Mucosa of rectum (tissue), 2 donors: ENCODE results near the gene INTS12.
A peak's percentile ranks its signal among the peaks of the same experiment; 100 is the strongest.

Source experiments
- H3K27ac ChIP-seq, 2 donors: one replicate each; pipeline ENCODE4 v1.7.0; 2013; ENCODE audit warnings: inconsistent platforms in 2 of 2, low read depth in 2 of 2, low read length in 2 of 2
- H3K27me3 ChIP-seq, 2 donors: one replicate each; pipeline ENCODE4 v1.7.0; 2013; ENCODE audit warnings: low read length in 2 of 2; ENCODE audit not compliant: control insufficient read depth in 2 of 2, insufficient read depth in 2 of 2
- H3K36me3 ChIP-seq, 2 donors: one replicate each; pipeline ENCODE4 v1.7.0; 2013; ENCODE audit warnings: low read length in 2 of 2; ENCODE audit not compliant: control insufficient read depth in 2 of 2, insufficient read depth in 2 of 2
- H3K4me1 ChIP-seq, 2 donors: one replicate each; pipeline ENCODE4 v1.7.0; 2013; ENCODE audit warnings: low read length in 2 of 2, mild to moderate bottlenecking in 1 of 2; ENCODE audit not compliant: control insufficient read depth in 2 of 2, insufficient read depth in 2 of 2
- H3K4me3 ChIP-seq, 2 donors: one replicate each; pipeline ENCODE4 v1.7.0; 2013; ENCODE audit warnings: low read length in 2 of 2
- H3K9ac ChIP-seq, 2 donors: one replicate each; pipeline ENCODE4 v1.7.0; 2013; ENCODE audit warnings: low read length in 2 of 2, low read depth in 1 of 2, mild to moderate bottlenecking in 1 of 2
- H3K9me3 ChIP-seq, 2 donors: one replicate each; pipeline ENCODE4 v1.7.0; 2013; ENCODE audit warnings: low read length in 2 of 2; ENCODE audit not compliant: control insufficient read depth in 2 of 2
- donor health status: healthy.
- donor health status: Normal muscosa, but diverticular disease.

The INTS12 gene

DNA sequence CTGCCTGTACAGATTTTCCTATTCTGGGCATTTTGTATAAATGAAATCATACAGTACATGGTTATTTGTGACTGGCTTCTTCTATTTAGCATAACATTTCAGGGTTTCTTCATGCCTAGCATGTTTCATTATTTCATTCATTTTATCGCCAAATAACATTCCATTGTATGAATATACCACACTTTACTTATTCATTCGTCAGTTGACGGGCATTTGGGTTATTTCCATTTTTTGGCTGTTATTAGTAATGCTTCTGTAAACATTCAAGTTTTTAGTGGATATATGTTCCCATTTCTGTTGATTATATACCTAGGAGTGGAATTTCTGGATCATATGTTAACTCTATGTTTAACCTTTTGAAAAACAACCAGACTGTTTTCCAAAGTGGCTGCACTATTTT lies 47.5 kb downstream of the INTS12 start:
- Histone ChIP-seq H3K27ac (no peak overlapping the region), H3K4me1 (no peaks in the 10 kb centered on the region), H3K27me3 (no peaks in the 10 kb centered on the region), H3K36me3 (peaks cover 3 to 5% of the 10 kb centered on the region in 2 donors), H3K4me3 (no peak overlapping the region), H3K9me3 (no peaks in the 10 kb centered on the region), H3K9ac (no peak overlapping the region)

DNA sequence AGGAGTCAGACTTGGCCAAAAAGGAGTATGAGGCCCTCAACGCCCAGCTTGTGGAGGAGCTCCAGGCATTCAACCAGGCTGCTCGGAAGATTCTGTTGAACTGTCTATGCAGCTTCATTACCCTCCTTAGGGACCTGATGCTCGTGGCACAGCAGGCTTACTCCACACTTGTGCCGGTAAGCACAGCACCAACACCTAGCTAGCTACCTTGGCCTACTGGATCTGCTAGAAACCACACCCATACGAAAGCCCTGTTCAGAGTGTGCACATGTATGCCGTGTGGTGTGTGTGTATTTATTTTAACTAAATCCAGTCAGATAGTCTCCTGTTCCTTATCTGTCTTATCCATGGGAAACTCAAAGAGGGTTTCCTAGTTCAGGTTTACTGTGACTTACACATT lies 49.3 kb downstream of the INTS12 start:
- no peaks in the 10 kb centered on the region for H3K9me3 ChIP-seq
- H3K27me3 ChIP-seq, result no peaks in the 10 kb centered on the region
- H3K4me1 ChIP-seq, result no peaks in the 10 kb centered on the region
- H3K9ac ChIP-seq, result no peak overlapping the region
- no peak overlapping the region for H3K27ac ChIP-seq
- H3K36me3 ChIP-seq, result peaks cover 0 to 5% of the 10 kb centered on the region in 2 donors
- H3K4me3 ChIP-seq, result no peak overlapping the region

DNA sequence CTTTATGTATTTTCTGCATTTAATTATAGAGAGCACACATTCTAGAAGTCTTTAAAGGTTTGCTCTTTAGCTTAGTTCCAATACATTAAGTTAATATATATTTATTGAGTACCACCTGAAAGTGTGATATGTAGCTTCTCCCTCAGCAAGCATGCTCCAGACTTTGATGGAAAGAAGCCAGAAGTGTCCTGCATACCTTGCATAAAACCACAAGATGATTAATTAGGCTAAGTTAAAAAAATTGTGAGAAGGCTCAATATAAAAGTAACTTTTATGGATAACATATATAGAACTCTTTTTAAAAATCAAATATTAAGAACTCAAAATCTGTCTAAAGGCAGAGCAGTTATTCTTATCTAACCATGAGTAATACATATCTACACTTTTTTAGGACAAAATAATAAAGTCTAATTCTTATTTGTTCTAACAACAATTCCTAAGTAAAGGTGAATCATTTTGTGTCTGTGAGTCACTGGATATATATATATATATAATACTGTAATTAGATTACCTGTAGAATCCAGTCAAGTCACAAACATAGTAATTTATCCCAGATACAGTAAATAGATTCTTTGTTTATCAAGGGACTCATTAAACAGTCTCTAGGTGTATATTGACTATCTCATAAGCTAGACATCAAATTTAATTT lies 51.2 kb downstream of the INTS12 start:
- Histone ChIP-seq H3K9me3 (no peaks in the 10 kb centered on the region), H3K4me1 (no peaks in the 10 kb centered on the region), H3K36me3 (peaks cover 0 to 5% of the 10 kb centered on the region in 2 donors), H3K27me3 (no peaks in the 10 kb centered on the region), H3K9ac (no peak overlapping the region), H3K4me3 (no peak overlapping the region), H3K27ac (no peak overlapping the region)

DNA sequence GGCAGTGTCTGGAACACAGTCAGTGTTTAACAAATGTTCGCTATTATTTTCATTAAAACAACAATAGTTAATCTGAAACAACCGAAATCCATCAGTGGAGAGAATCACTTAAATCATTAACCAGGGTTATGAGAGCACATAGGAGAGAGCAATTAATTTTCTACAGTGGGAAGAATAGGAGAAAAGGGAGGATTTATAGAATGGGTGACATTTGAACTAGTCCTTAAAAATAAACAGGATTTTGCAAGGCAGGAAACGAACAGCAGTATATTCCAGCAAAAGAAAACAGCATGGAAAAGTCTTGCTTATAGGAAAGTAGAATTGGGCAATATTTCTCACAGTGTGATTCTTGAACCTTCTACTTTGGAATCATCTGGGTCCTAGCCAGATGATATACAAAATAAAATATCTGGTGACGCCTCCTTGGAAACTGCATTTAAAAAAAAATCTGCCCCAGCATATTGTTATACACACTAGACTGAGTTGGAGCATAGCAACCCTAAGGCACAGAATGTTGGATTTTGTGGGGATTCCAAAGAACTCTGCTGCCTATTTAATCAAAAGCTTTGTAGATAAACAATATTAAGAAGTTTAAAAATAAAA lies 56.1 kb downstream of the INTS12 start:
- Histone ChIP-seq H3K36me3 (no peaks in the 10 kb centered on the region), H3K4me1 (no peaks in the 10 kb centered on the region), H3K9me3 (no peaks in the 10 kb centered on the region), H3K9ac (no peak overlapping the region), H3K27me3 (no peaks in the 10 kb centered on the region), H3K27ac (no peak overlapping the region), H3K4me3 (no peak overlapping the region)

DNA sequence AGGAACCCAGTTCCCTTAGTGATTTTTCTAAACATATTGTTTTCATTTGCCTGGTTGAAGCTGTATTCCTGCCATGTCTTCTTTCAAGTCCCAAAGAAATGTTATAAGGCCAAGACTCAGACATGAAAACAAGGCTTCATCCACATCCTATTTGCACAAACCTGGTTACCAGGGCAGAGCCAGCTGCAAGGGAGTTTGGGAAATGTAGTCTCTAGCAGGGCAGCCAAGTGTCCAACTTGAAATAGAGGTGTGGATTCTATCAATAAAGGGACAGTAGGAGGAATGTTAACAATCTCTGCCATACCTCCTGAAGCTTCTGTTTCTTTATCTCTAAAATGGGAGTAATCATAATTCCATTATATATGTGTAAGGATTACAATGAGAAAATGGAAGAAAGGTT lies 56.6 kb downstream of the INTS12 start:
- H3K9ac ChIP-seq, result no peak overlapping the region
- no peak overlapping the region for H3K27ac ChIP-seq
- no peaks in the 10 kb centered on the region for H3K36me3 ChIP-seq
- H3K4me3 ChIP-seq, result no peak overlapping the region
- no peaks in the 10 kb centered on the region for H3K27me3 ChIP-seq
- no peaks in the 10 kb centered on the region for H3K4me1 ChIP-seq
- H3K9me3 ChIP-seq, result no peaks in the 10 kb centered on the region

DNA sequence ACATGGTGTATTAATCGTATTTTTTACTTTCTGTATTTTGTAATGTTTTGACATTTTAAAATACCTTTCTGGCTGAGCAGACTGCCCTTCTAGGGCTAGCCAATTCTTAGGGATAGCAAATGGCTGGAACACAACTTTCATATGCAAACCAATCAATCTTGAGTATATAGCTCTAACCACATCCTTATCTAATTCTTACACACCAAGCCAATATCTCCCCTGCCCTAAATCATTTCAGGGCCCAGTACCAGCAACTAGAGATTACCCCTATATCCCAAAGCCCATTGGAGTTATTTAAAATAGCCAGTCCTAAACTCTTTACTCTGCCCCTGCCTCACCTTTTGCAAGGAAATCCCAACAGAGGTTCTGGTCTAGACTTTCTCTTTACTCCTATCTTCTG lies 58.3 kb downstream of the INTS12 start:
- H3K9me3 ChIP-seq, result no peaks in the 10 kb centered on the region
- no peaks in the 10 kb centered on the region for H3K4me1 ChIP-seq
- no peak overlapping the region for H3K27ac ChIP-seq
- H3K9ac ChIP-seq, result no peak overlapping the region
- no peak overlapping the region for H3K4me3 ChIP-seq
- H3K36me3 ChIP-seq, result no peaks in the 10 kb centered on the region
- H3K27me3 ChIP-seq, result no peaks in the 10 kb centered on the region

DNA sequence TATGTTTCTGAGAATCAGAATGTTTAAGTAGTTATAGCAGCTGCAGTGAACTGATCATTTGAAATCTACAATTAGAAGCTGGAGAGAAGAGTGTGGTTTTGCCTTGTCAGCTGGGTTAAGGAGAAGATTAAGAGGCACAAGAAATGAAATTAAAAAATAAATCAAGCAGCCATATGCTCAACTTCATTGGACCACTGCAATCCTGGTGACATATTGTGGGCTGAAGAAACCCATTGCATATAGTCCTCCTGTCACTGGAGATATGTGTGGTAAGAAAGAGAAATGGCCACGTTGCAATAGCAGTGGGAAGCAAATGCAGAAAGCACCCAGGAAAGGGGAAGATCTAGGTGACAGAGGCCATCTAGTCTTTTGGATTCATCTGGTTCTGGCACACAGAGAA lies 63.0 kb downstream of the INTS12 start:
- H3K27me3 ChIP-seq, result no peaks in the 10 kb centered on the region
- H3K36me3 ChIP-seq, result no peaks in the 10 kb centered on the region
- H3K9ac ChIP-seq, result no peak overlapping the region
- H3K4me3 ChIP-seq, result no peak overlapping the region
- H3K9me3 ChIP-seq, result no peaks in the 10 kb centered on the region
- no peaks in the 10 kb centered on the region for H3K4me1 ChIP-seq
- no peak overlapping the region for H3K27ac ChIP-seq

DNA sequence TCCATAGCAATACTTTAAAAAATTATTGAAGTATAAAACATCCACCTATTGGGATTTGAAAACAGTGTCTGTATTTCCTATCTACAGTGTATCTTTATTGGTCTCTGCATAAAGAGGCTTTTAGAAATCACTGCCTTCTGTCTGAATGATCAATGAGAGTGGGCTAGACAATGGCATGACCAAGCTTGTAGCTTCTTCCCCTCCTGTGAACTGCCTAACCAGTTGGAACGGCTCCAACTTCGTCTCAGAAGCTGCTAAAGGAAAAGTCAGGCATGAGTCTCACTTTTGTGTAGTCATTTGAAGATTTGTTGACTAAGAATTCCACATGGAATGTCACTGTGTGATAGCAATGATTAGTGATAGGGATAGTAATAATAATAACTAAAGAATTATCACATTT lies 64.2 kb downstream of the INTS12 start:
- no peak overlapping the region for H3K27ac ChIP-seq
- H3K27me3 ChIP-seq, result no peaks in the 10 kb centered on the region
- H3K4me3 ChIP-seq, result no peak overlapping the region
- no peaks in the 10 kb centered on the region for H3K36me3 ChIP-seq
- H3K4me1 ChIP-seq, result no peaks in the 10 kb centered on the region
- no peaks in the 10 kb centered on the region for H3K9me3 ChIP-seq
- H3K9ac ChIP-seq, result no peak overlapping the region

DNA sequence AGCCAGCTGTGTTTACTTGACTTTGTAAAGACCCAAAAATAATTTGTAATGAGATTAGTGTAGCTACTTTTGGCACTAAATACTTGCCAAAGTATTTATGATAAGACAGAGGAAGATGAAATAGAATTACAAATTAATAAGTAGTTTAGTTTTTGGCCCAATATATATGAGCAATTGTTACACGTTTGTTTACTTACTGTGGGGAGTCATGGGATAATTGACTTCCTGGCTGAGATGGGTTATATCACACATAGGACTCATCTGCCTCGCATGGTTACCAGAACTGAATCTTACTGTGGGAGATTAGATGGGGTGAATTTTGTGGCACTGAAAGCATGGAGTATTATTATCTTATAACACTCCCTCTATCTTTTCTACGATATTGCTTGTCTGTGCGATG lies 66.6 kb downstream of the INTS12 start:
- no peaks in the 10 kb centered on the region for H3K27me3 ChIP-seq
- no peak overlapping the region for H3K4me3 ChIP-seq
- no peaks in the 10 kb centered on the region for H3K9me3 ChIP-seq
- H3K36me3 ChIP-seq, result no peaks in the 10 kb centered on the region
- no peak overlapping the region for H3K27ac ChIP-seq
- H3K9ac ChIP-seq, result no peak overlapping the region
- peaks cover 2 to 4% of the 10 kb centered on the region in 2 donors for H3K4me1 ChIP-seq

DNA sequence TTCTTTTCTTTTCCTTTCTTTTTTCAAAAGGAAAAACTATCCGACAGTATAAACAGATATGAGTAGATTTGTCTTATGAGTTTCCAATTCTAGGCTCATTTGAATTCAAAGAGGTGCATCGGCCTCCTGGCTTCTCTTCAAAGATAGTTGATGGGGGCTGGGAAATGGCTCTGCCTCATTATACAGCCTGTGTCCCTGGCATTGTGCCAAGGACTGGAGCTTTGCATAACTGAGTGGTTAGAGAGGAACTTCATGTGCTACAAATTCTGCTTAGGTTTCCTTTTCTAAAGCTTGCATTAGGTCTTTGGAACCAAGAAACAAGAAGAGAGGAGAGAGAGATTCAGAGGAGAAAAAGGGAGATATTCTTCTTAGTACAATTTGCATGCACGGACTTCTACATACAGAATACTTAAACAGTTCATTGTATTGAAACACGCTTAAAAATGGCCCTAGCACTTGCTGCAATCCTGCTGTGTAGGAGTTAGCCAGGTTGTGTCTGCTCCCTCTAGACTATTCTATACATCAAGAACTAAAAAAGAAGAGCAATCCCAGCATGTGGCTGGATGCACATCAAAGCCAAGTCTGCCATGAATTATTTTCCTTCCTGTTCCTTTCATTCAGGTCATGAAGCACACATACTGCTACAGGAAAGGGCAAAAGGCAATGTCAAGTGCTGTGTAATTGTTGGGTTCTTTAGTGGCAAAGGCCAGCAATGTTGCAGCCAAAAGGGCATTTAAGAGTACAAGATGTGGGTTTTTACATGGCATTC lies 70.9 kb downstream of the INTS12 start:
- Histone ChIP-seq H3K36me3 (no peaks in the 10 kb centered on the region), H3K9me3 (no peaks in the 10 kb centered on the region), H3K4me1 (peaks cover 2 to 27% of the 10 kb centered on the region in 2 donors), H3K4me3 (no peak overlapping the region), H3K9ac (no peak overlapping the region), H3K27me3 (no peaks in the 10 kb centered on the region), H3K27ac (peak overlapping the region in 1 of 2 donors; percentile 13)
